GM23338 (cell line): ENCODE data around the gene ASXL2. TPM values are rescaled to one million over a fixed set of nuclear protein-coding genes. Genes with fewer than 3 reads are reported as not detected.

ENCODE experiments used
- ATAC-seq: fragments of 200-7000 bp; cut with Tn5 transposase; 3 replicates; pipeline ENCODE4 v1.9.1; 2020
- DNase-seq: peaks from one replicate; pipeline ENCODE4 v3.0.0-alpha.2; 2015; ENCODE audit warnings: low spot score
- H2AFZ ChIP-seq: fragments of 200-600 bp; sonication (generic); 2 replicates; pipeline ENCODE4 v1.8.0; 2016; ENCODE audit warnings: antibody characterized with exemption, mild to moderate bottlenecking, moderate library complexity
- H3F3A ChIP-seq: fragments of 200-600 bp; sonication (generic); replicated peaks from 2 replicates; pipeline ENCODE4 v1.8.0; 2017; ENCODE audit warnings: antibody characterized with exemption, mixed run types, low read depth
- H3K27ac ChIP-seq: fragments of 200-600 bp; sonication (generic); 2 replicates; pipeline ENCODE4 v1.6.1; 2016; ENCODE audit warnings: low read depth
- H3K27me3 ChIP-seq: fragments of 200-600 bp; sonication (generic); 2 replicates; pipeline ENCODE4 v1.8.0; 2016; ENCODE audit warnings: mild to moderate bottlenecking, mixed run types, moderate library complexity; ENCODE audit not compliant: insufficient read depth
- H3K36me3 ChIP-seq: fragments of 200-600 bp; sonication (generic); 2 replicates; pipeline ENCODE4 v1.8.0; 2016; ENCODE audit warnings: mild to moderate bottlenecking; ENCODE audit not compliant: insufficient read depth
- H3K4me1 ChIP-seq: fragments of 200-600 bp; sonication (generic); 2 replicates; pipeline ENCODE4 v1.8.0; 2016; ENCODE audit warnings: mild to moderate bottlenecking, moderate library complexity; ENCODE audit not compliant: insufficient read depth
- H3K4me2 ChIP-seq: fragments of 200-600 bp; sonication (generic); 2 replicates; pipeline ENCODE4 v1.7.1; 2017; ENCODE audit warnings: mixed run types
- H3K4me3 ChIP-seq: fragments of 200-600 bp; sonication (generic); 2 replicates; pipeline ENCODE4 v1.6.1; 2016; ENCODE audit warnings: mixed run types
- H3K79me2 ChIP-seq: fragments of 200-600 bp; sonication (generic); replicated peaks from 2 replicates; pipeline ENCODE4 v1.8.0; 2017; ENCODE audit warnings: mild to moderate bottlenecking; ENCODE audit not compliant: insufficient read depth
- H3K9me2 ChIP-seq: fragments of 200-600 bp; sonication (generic); 2 replicates; pipeline ENCODE4 v1.8.0; 2017; ENCODE audit not compliant: insufficient read depth
- H4K20me1 ChIP-seq: fragments of 200-600 bp; sonication (generic); replicated peaks from 2 replicates; pipeline ENCODE4 v1.8.0; 2017; ENCODE audit warnings: mild to moderate bottlenecking; ENCODE audit not compliant: insufficient read depth
- H3K27ac Mint-ChIP-seq: 2 replicates; pipeline ENCODE4 v1.8.0; 2020; ENCODE audit warnings: inconsistent platforms, mild to moderate bottlenecking, moderate library complexity, mixed read lengths
- H3K27me3 Mint-ChIP-seq: 3 replicates; pipeline ENCODE4 v1.8.0; 2022; ENCODE audit warnings: low read depth, mild to moderate bottlenecking, moderate library complexity, mixed read lengths, inconsistent platforms; ENCODE audit not compliant: insufficient read depth, poor library complexity
- H3K36me3 Mint-ChIP-seq: 3 replicates; pipeline ENCODE4 v1.8.0; 2021; ENCODE audit warnings: low read depth, mild to moderate bottlenecking, inconsistent platforms, moderate library complexity, mixed read lengths
- H3K4me1 Mint-ChIP-seq: 3 replicates; pipeline ENCODE4 v1.8.0; 2020; ENCODE audit warnings: mild to moderate bottlenecking, inconsistent platforms, mixed read lengths
- H3K4me3 Mint-ChIP-seq: 3 replicates; pipeline ENCODE4 v1.8.0; 2021; ENCODE audit warnings: moderate library complexity, mild to moderate bottlenecking, inconsistent platforms, mixed read lengths
- H3K9me3 Mint-ChIP-seq: 3 replicates; pipeline ENCODE4 v1.8.0; 2020; ENCODE audit warnings: moderate library complexity, mild to moderate bottlenecking, inconsistent platforms, mixed read lengths
- CTCF ChIP-seq, 2 experiments: fragments of 200-600 bp in 1 of 2; sonication (generic) in 1 of 2; conservative IDR thresholded peaks; 2 replicates each; pipeline versions ENCODE4 v1.5.1 to v1.6.1; 2016 to 2017; ENCODE audit warnings: antibody characterized with exemption in 2 of 2, low read depth in 2 of 2, mild to moderate bottlenecking in 2 of 2, moderate library complexity in 1 of 2
- ETS1 ChIP-seq: IDR thresholded peaks from 2 replicates; pipeline ENCODE4 v1.6.1; 2016; ENCODE audit warnings: antibody characterized with exemption
- EZH2 ChIP-seq: fragments of 200-600 bp; sonication (generic); IDR thresholded peaks from one replicate; pipeline ENCODE4 v1.8.0; 2017; ENCODE audit warnings: antibody characterized with exemption, mild to moderate bottlenecking, low read depth; ENCODE audit not compliant: unreplicated experiment
- EZH2phosphoT487 ChIP-seq: fragments of 200-600 bp; sonication (generic); IDR thresholded peaks from one replicate; pipeline ENCODE4 v1.8.1; 2018; ENCODE audit warnings: antibody characterized with exemption; ENCODE audit not compliant: unreplicated experiment
- JUNB ChIP-seq: IDR thresholded peaks from one replicate; pipeline ENCODE4 v1.6.1; 2016; ENCODE audit warnings: antibody characterized with exemption; ENCODE audit not compliant: unreplicated experiment
- POLR2AphosphoS5 ChIP-seq: IDR thresholded peaks from 2 replicates; pipeline ENCODE4 v1.6.1; 2016; ENCODE audit warnings: antibody characterized with exemption, low read depth
- REST ChIP-seq: IDR thresholded peaks from one replicate; pipeline ENCODE4 v1.6.1; 2018; ENCODE audit warnings: antibody characterized with exemption; ENCODE audit not compliant: unreplicated experiment
- STAT1 ChIP-seq: IDR thresholded peaks from one replicate; pipeline ENCODE4 v1.6.1; 2016; ENCODE audit warnings: antibody characterized with exemption; ENCODE audit not compliant: unreplicated experiment
- ZNF114 ChIP-seq: fragments of 250-450 bp; sonication (Bioruptor Pico); IDR thresholded peaks from 2 replicates; pipeline ENCODE4 v1.5.0; 2020; ENCODE audit warnings: mild to moderate bottlenecking, moderate library complexity
- ZNF331 ChIP-seq: fragments of 250-450 bp; sonication (Bioruptor Pico); IDR thresholded peaks from 2 replicates; pipeline ENCODE4 v1.5.0; 2020; ENCODE audit warnings: low read depth, mild to moderate bottlenecking, moderate library complexity
- polyA plus RNA-seq: library from polyadenylated mRNA; unstranded; fragments of >200 nt; fragmentation: Nextera tagmentation; extraction: Ambion mirVana; gene quantifications from 2 replicates; pipeline ENCODE4 v1.2.1, GENCODE V29; 2016
- total RNA-seq: library from RNA; depleted of rRNA; stranded (reverse); fragments of >200 nt; shearing (Covaris generic); gene quantifications from 2 replicates; pipeline ENCODE4 v1.2.3, GENCODE V29; 2014

ASXL2 gene
- total and polyA plus RNA-seq, 2 experiments from 2014 or later, result 7.0 to 21.8 TPM

GRCh38 chr2:25710750-25711149, 167.5 kb downstream of the ASXL2 start:
- Histone ChIP-seq H3K27ac (no peak overlapping the region), H3F3A (no peaks in the 10 kb centered on the region), H3K9me2 (no peaks in the 10 kb centered on the region), H4K20me1 (no peaks in the 10 kb centered on the region), H3K4me3 (no peak overlapping the region), H3K79me2 (no peaks in the 10 kb centered on the region), H3K4me2 (no peak overlapping the region), H3K36me3 (no peaks in the 10 kb centered on the region), H3K4me1 (no peaks in the 10 kb centered on the region), H3K27me3 (no peaks in the 10 kb centered on the region), H2AFZ (peak overlapping the region; percentile 59; the same call in 1 of the 2 replicates)
- Mint-ChIP-seq H3K27ac (no peak overlapping the region), H3K27me3 (peaks cover 5% of the 10 kb centered on the region), H3K9me3 (peaks cover 5% of the 10 kb centered on the region; the same call in 1 of the 3 replicates), H3K36me3 (0 out of 3 replicates have a peak, but pooled peaks cover 3% of the 10 kb centered on the region), H3K4me1 (no peaks in the 10 kb centered on the region; the same call in 2 of the 3 replicates), H3K4me3 (no peak overlapping the region)
- TF ChIP-seq JUNB (no peak), CTCF (conservative IDR thresholded peaks at IDR 0.05; ENCODE audit: low read depth in 2 of 2) (no peak), STAT1 (no peak), REST (no peak)
- ATAC-seq (no peak), DNase-seq (no peak)

- Histone ChIP-seq H3F3A (no peaks in the 10 kb centered on the region), H3K4me1 (no peaks in the 10 kb centered on the region), H3K9me2 (no peaks in the 10 kb centered on the region), H4K20me1 (no peaks in the 10 kb centered on the region), H2AFZ (no peak overlapping the region), H3K4me3 (no peak overlapping the region), H3K27me3 (no peaks in the 10 kb centered on the region), H3K36me3 (no peaks in the 10 kb centered on the region), H3K27ac (no peak overlapping the region), H3K4me2 (no peak overlapping the region), H3K79me2 (no peaks in the 10 kb centered on the region)
- H3K27ac Mint-ChIP-seq, result no peak overlapping the region
- DNase-seq, result no peak
- H3K9me3 Mint-ChIP-seq, result peaks cover 14% of the 10 kb centered on the region
- peaks cover 1% of the 10 kb centered on the region for H3K27me3 Mint-ChIP-seq
- H3K4me1 Mint-ChIP-seq, result no peaks in the 10 kb centered on the region; the same call in 2 of the 3 replicates
- no peak overlapping the region for H3K4me3 Mint-ChIP-seq
- no peak for ATAC-seq
- H3K36me3 Mint-ChIP-seq, result peaks cover 9% of the 10 kb centered on the region; the same call in 1 of the 3 replicates
- TF ChIP-seq JUNB (no peak), POLR2AphosphoS5 (no peak), ZNF331 (no peak), ETS1 (no peak), ZNF114 (CRISPR knock-in tag) (no peak), EZH2phosphoT487 (no peak), EZH2 (no peak), CTCF (conservative IDR thresholded peaks at IDR 0.05; ENCODE audit: low read depth in 2 of 2) (no peak)
Observed at GRCh38 chr2:25709349-25709748, 168.9 kb downstream of the ASXL2 start.
